GM18907 (cell line): ENCODE data around the gene WIPF3.

Experiments used
- ATAC-seq: cut with Tn5 transposase; IDR thresholded peaks from one replicate; pipeline ENCODE4 v1.9.1; 2021; ENCODE audit warnings: mild to moderate bottlenecking, moderate library complexity; ENCODE audit not compliant: unreplicated experiment

WIPF3 gene

GRCh38 chr7:29806208-29806994 lies at the start of gene WIPF3:
Gene WIPF3, plus strand, starts transcription at chr7:29806508. Its CDS starts 28,217 bp downstream, at chr7:29834725.
- ATAC-seq: no peak

GRCh38 chr7:29763266-29763665 lies 43.0 kb upstream of the WIPF3 start:
- ATAC-seq: no peak

GRCh38 chr7:29764227-29764626 lies 42.1 kb upstream of the WIPF3 start:
- ATAC-seq: no peak

GRCh38 chr7:29765490-29765889 lies 40.8 kb upstream of the WIPF3 start:
- no peak for ATAC-seq

GRCh38 chr7:29770371-29770770 lies 35.9 kb upstream of the WIPF3 start:
- no peak for ATAC-seq

GRCh38 chr7:29771081-29771816 lies 35.1 kb upstream of the WIPF3 start:
- no peak for ATAC-seq

GRCh38 chr7:29779017-29779416 lies 27.3 kb upstream of the WIPF3 start:
- ATAC-seq: no peak

GRCh38 chr7:29780346-29780745 lies 26.0 kb upstream of the WIPF3 start:
- ATAC-seq: no peak

GRCh38 chr7:29783671-29784070 lies 22.6 kb upstream of the WIPF3 start:
- ATAC-seq: no peak

GRCh38 chr7:29793507-29793906 lies 12.8 kb upstream of the WIPF3 start:
- ATAC-seq: no peak

GRCh38 chr7:29794959-29795629 lies 11.2 kb upstream of the WIPF3 start:
- no peak for ATAC-seq

- ATAC-seq: no peak
Observed at GRCh38 chr7:29795696-29796580, 10.4 kb upstream of the WIPF3 start.

GRCh38 chr7:29797112-29797944 lies 9.0 kb upstream of the WIPF3 start:
- no peak for ATAC-seq

- no peak for ATAC-seq
Observed at GRCh38 chr7:29798422-29798821, 7.9 kb upstream of the WIPF3 start.

- no peak for ATAC-seq
Observed at GRCh38 chr7:29801929-29802328, 4.4 kb upstream of the WIPF3 start.

- no peak for ATAC-seq
Observed at GRCh38 chr7:29805031-29805430, 1.3 kb upstream of the WIPF3 start.

- ATAC-seq: no peak
Observed at GRCh38 chr7:29805886-29806207, 461 bp upstream of the WIPF3 start.

- no peak for ATAC-seq
Observed at GRCh38 chr7:29806995-29807841, 910 bp downstream of the WIPF3 start.
